ENCODE results near the gene TMC2.

DNA sequence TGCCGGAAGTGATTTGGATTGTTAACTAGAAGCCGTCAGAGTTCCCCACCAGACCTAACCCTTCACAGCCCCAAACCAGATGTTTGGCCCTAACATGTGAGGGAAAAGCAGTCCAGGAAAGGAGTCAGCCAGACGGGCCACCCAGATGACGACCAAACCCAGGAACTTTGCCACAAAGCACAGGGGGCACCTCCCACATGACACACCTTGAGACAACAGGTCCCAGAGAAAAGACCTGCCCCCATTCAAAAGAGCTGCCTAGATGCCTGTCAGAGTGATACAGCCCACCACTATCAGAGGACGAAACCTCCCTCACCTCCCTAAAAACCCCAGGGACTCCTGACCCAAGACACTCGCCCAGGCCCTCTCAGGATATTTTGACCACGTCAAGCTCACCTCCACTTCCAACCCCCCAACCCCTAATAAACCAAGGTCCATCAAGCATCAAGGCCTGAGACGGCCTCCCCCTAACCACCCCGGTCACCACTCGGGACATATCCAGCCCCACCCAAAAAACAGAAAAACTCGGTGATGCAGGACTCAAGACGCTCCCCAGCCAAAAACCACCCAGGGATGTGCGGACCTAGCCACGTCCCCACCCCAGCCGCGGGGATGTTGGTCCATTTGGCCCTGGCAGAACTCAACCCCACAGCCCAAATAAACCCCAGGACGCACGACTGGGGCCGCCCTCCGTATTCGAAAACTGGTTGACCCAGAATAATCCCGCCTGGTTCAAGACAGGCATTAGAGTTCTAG lies 28.3 kb upstream of the TMC2 start:
- TF ChIP-seq ARNT (IDR thresholded peaks at IDR 0.05), result no peak
- TF ChIP-seq TARDBP (IDR thresholded peaks at IDR 0.05), result no peak
- TF ChIP-seq FOXK2 (IDR thresholded peaks at IDR 0.05), result no peak
- no peak for TF ChIP-seq SUZ12 (IDR thresholded peaks at IDR 0.05)
- TF ChIP-seq SP1 (IDR thresholded peaks at IDR 0.05), result no peak
- TF ChIP-seq FOXM1 (IDR thresholded peaks at IDR 0.05; ENCODE audit: borderline replicate concordance), result no peak
- TF ChIP-seq CTBP1 (IDR thresholded peaks at IDR 0.05; ENCODE audit: borderline replicate concordance), result no peak
- no peak for TF ChIP-seq HDGF (IDR thresholded peaks at IDR 0.05; ENCODE audit: borderline replicate concordance)
- TF ChIP-seq FOXA1 (IDR thresholded peaks at IDR 0.05), result no peak
- no peak for TF ChIP-seq NFRKB (IDR thresholded peaks at IDR 0.05)

Measured in HEK293T (cell line).